GM21576 (cell line): ENCODE results near the gene LYPD8.

Experiments used
- ATAC-seq: cut with Tn5 transposase; IDR thresholded peaks from one replicate; pipeline ENCODE4 v1.9.1; 2021; ENCODE audit warnings: mild to moderate bottlenecking, moderate library complexity; ENCODE audit not compliant: unreplicated experiment

Gene LYPD8

GRCh38 chr1:248758352-248758751 is 2.8 kb upstream of the LYPD8 start:
- ATAC-seq = no peak

GRCh38 chr1:248757784-248758195 is 2.2 kb upstream of the LYPD8 start:
- ATAC-seq = no peak

- ATAC-seq = no peak
Measured at GRCh38 chr1:248756636-248757035, 1.1 kb upstream of the LYPD8 start.

GRCh38 chr1:248756151-248756550 is 592 bp upstream of the LYPD8 start:
- no peak for ATAC-seq

- no peak for ATAC-seq
Measured at GRCh38 chr1:248753708-248754280, 1.8 kb downstream of the LYPD8 start.

GRCh38 chr1:248753029-248753594 is 2.4 kb downstream of the LYPD8 start:
- no peak for ATAC-seq

- ATAC-seq = no peak
Measured at GRCh38 chr1:248752161-248753028, 3.2 kb downstream of the LYPD8 start.

GRCh38 chr1:248751635-248752034 is 3.9 kb downstream of the LYPD8 start:
- no peak for ATAC-seq

GRCh38 chr1:248751142-248751541 is 4.4 kb downstream of the LYPD8 start:
- no peak for ATAC-seq

GRCh38 chr1:248750496-248750895 is 5.1 kb downstream of the LYPD8 start:
- no peak for ATAC-seq

- no peak for ATAC-seq
Measured at GRCh38 chr1:248748211-248748610, 7.3 kb downstream of the LYPD8 start.

GRCh38 chr1:248740876-248741275 is 14.7 kb downstream of the LYPD8 start:
- ATAC-seq = no peak

GRCh38 chr1:248739572-248740205 is 15.9 kb downstream of the LYPD8 start:
- no peak for ATAC-seq

GRCh38 chr1:248737457-248737856 is 18.1 kb downstream of the LYPD8 start:
- ATAC-seq = no peak

- ATAC-seq = no peak
Measured at GRCh38 chr1:248736977-248737376, 18.6 kb downstream of the LYPD8 start.

GRCh38 chr1:248733566-248733965 is 22.0 kb downstream of the LYPD8 start:
- no peak for ATAC-seq

GRCh38 chr1:248730507-248731335 is 24.8 kb downstream of the LYPD8 start:
- no peak for ATAC-seq

GRCh38 chr1:248714248-248714647 is 41.3 kb downstream of the LYPD8 start:
- no peak for ATAC-seq

- no peak for ATAC-seq
Measured at GRCh38 chr1:248710305-248710900, 45.2 kb downstream of the LYPD8 start.

- no peak for ATAC-seq
Measured at GRCh38 chr1:248704606-248705005, 51.0 kb downstream of the LYPD8 start.
